HepG2 (cell line): ENCODE measurements around the gene DOCK9. TPM values are rescaled to one million over a fixed set of nuclear protein-coding genes. Genes with fewer than 3 reads are reported as not detected.
A peak's percentile ranks its signal among the peaks of the same experiment; 100 is the strongest.

ENCODE experiments used
- ATAC-seq: fragments of 200-7000 bp; cut with Tn5 transposase; 3 replicates; pipeline ENCODE4 v1.9.1; 2020; ENCODE audit warnings: mild to moderate bottlenecking, moderate library complexity
- BruUV-seq: library from RNA; stranded (reverse); fragments of 400-500 nt; replicated peaks from 2 replicates; lab custom pipeline; 2021; lab: Mats Ljungman, UMichigan
- CTCF ChIA-PET: fragments of 300-600 bp; formaldehyde crosslinking; extraction: SDS; loops from one replicate; lab custom pipeline; 2021; ENCODE audit warnings: low total read pairs, inconsistent platforms, low intra/inter-chr PET ratio; lab: Yijun Ruan, JAX
- POLR2A ChIA-PET: fragments of 350-600 bp; sonication (Branson Sonifier 250); formaldehyde crosslinking; loops from one replicate; lab custom pipeline; 2020; ENCODE audit warnings: antibody characterized with exemption, inconsistent platforms; lab: Yijun Ruan, JAX
- DNase-seq: peaks from one replicate; pipeline ENCODE4 v3.0.0-alpha.2; 2015; ENCODE audit warnings: low spot score
- FAIRE-seq: peaks from 3 replicates; lab custom pipeline; 2011; peaks lifted over from hg19 to GRCh38; lab: Jason Lieb, UNC
- H2AFZ ChIP-seq: one replicate; pipeline ENCODE4 v1.6.1; 2011; ENCODE audit warnings: low read length, inconsistent platforms
- H3K27ac ChIP-seq: fragments of 300-600 bp; 3 replicates; pipeline ENCODE4 v1.8.0; 2011; ENCODE audit warnings: mixed run types, mild to moderate bottlenecking, mixed read lengths, low read length, inconsistent platforms; ENCODE audit not compliant: insufficient read depth; ENCODE audit errors: extremely low read length
- H3K27me3 ChIP-seq, 2 experiments: fragments of 200-600 bp in 1 of 2; 2 replicates in 1 of 2; 3 replicates in 1 of 2; pipeline versions ENCODE4 v1.6.0 to v1.8.0; 2011; ENCODE audit warnings: low read length in 2 of 2, mild to moderate bottlenecking in 2 of 2, moderate library complexity in 2 of 2, inconsistent platforms in 1 of 2; ENCODE audit not compliant: insufficient read depth in 2 of 2, control insufficient read depth in 1 of 2
- H3K36me3 ChIP-seq, 2 experiments: fragments of 200-600 bp in 1 of 2; replicated peaks in 1 of 2; 2 replicates in 1 of 2; 3 replicates in 1 of 2; pipeline versions ENCODE4 v1.5.1 to v1.8.0; 2011; ENCODE audit warnings: low read length in 2 of 2, inconsistent platforms in 1 of 2; ENCODE audit not compliant: insufficient read depth in 2 of 2, control insufficient read depth in 1 of 2
- H3K4me1 ChIP-seq: 2 replicates; pipeline ENCODE4 v1.5.1; 2012; ENCODE audit warnings: low read length, inconsistent platforms; ENCODE audit not compliant: insufficient read depth
- H3K4me2 ChIP-seq: 2 replicates; pipeline ENCODE4 v1.6.0; 2011; ENCODE audit warnings: low read depth, low read length, inconsistent platforms
- H3K4me3 ChIP-seq, 3 experiments: fragments of 200-600 bp in 1 of 3; sonication (generic), shearing (Covaris generic) in 1 of 3; replicated peaks in 1 of 3; 2 replicates each; pipeline ENCODE4 v1.5.1; 2011 to 2016; ENCODE audit warnings: low read length in 3 of 3, inconsistent platforms in 2 of 3, low read depth in 2 of 3, mild to moderate bottlenecking in 2 of 3, control low read depth in 1 of 3, mixed read lengths in 1 of 3; ENCODE audit not compliant: insufficient read depth in 1 of 3
- H3K79me2 ChIP-seq: one replicate; pipeline ENCODE4 v1.6.1; 2011; ENCODE audit warnings: low read length, inconsistent platforms; ENCODE audit not compliant: insufficient read depth
- H3K9ac ChIP-seq: 2 replicates; pipeline ENCODE4 v1.6.0; 2011; ENCODE audit warnings: mild to moderate bottlenecking, low read depth, low read length, inconsistent platforms; ENCODE audit not compliant: insufficient read depth
- H3K9me3 ChIP-seq: 2 replicates; pipeline ENCODE4 v1.5.1; 2012; ENCODE audit warnings: mild to moderate bottlenecking, low read length
- H4K20me1 ChIP-seq: 2 replicates; pipeline ENCODE4 v1.6.0; 2011; ENCODE audit warnings: inconsistent platforms, mild to moderate bottlenecking, low read length, moderate library complexity; ENCODE audit not compliant: insufficient read depth
- MEIS1 ChIP-seq: sonication (generic); formaldehyde crosslinking; IDR thresholded peaks from 2 replicates; pipeline ENCODE4 v1.9.0; 2021; ENCODE audit warnings: mild to moderate bottlenecking, missing genetic modification reagents, moderate library complexity, borderline replicate concordance
- NFE2L1 ChIP-seq: sonication (generic); formaldehyde crosslinking; IDR thresholded peaks from 2 replicates; pipeline ENCODE4 v1.4.0; 2020; ENCODE audit warnings: missing genetic modification reagents, mild to moderate bottlenecking, borderline replicate concordance
- POLR2AphosphoS5 ChIP-seq: IDR thresholded peaks from 2 replicates; pipeline ENCODE4 v1.6.1; 2012; ENCODE audit warnings: low read depth, low read length
- XRCC5 ChIP-seq: fragments of 200-400 bp; formaldehyde crosslinking; optimal IDR thresholded peaks from 2 replicates; pipeline ENCODE3; 2017; ENCODE audit warnings: mild to moderate bottlenecking, low read length
- YY1 ChIP-seq: IDR thresholded peaks from 2 replicates; pipeline ENCODE4 v1.6.1; 2011; ENCODE audit warnings: low read length, low read depth, moderate library complexity, mild to moderate bottlenecking; ENCODE audit not compliant: insufficient read depth, insufficient replicate concordance
- ZBTB8A ChIP-seq: sonication (generic); formaldehyde crosslinking; IDR thresholded peaks from 2 replicates; pipeline ENCODE4 v1.4.0; 2020; ENCODE audit warnings: mild to moderate bottlenecking, low read depth, missing genetic modification reagents, borderline replicate concordance
- ZNF143 ChIP-seq: sonication (generic); formaldehyde crosslinking; IDR thresholded peaks from 2 replicates; pipeline ENCODE4 v1.4.0; 2020; ENCODE audit warnings: missing genetic modification reagents
- ZNF230 ChIP-seq: sonication (generic); formaldehyde crosslinking; IDR thresholded peaks from 2 replicates; pipeline ENCODE4 v1.4.0; 2020; ENCODE audit warnings: mild to moderate bottlenecking, missing genetic modification reagents
- ZNF30 ChIP-seq: sonication (generic); formaldehyde crosslinking; IDR thresholded peaks from 2 replicates; pipeline ENCODE4 v1.5.0; 2020; ENCODE audit warnings: mild to moderate bottlenecking, missing genetic modification reagents
- ZNF335 ChIP-seq: sonication (generic); formaldehyde crosslinking; IDR thresholded peaks from 2 replicates; pipeline ENCODE4 v1.4.0; 2020; ENCODE audit warnings: missing genetic modification reagents
- ZNF343 ChIP-seq: sonication (generic); formaldehyde crosslinking; IDR thresholded peaks from 2 replicates; pipeline ENCODE4 v1.4.0; 2020; ENCODE audit warnings: mild to moderate bottlenecking, missing genetic modification reagents
- ZNF430 ChIP-seq: sonication (generic); formaldehyde crosslinking; IDR thresholded peaks from 2 replicates; pipeline ENCODE4 v1.9.0; 2021; ENCODE audit warnings: mild to moderate bottlenecking, missing genetic modification reagents
- ZNF670 ChIP-seq: sonication (generic); formaldehyde crosslinking; IDR thresholded peaks from 2 replicates; pipeline ENCODE4 v1.8.0; 2022; ENCODE audit warnings: mild to moderate bottlenecking, missing genetic modification reagents, borderline replicate concordance
- ZNF75D ChIP-seq: sonication (generic); formaldehyde crosslinking; IDR thresholded peaks from 2 replicates; pipeline ENCODE4 v1.8.1; 2023; ENCODE audit warnings: missing genetic modification reagents, mild to moderate bottlenecking, borderline replicate concordance
- ZNF816 ChIP-seq: sonication (generic); formaldehyde crosslinking; IDR thresholded peaks from 2 replicates; pipeline ENCODE4 v1.8.0; 2022; ENCODE audit warnings: missing genetic modification reagents, mild to moderate bottlenecking, borderline replicate concordance
- WGBS: methylation state at CpG from one replicate; pipeline ENCODE4 v1.1.6; 2017; ENCODE audit warnings: low lambda C conversion rate; 5-methylcytosine and 5-hydroxymethylcytosine counted together
- in situ Hi-C: cut with HindIII; loops from 2 replicates; pipeline ENCODE4 v1.10.0; 2017; ENCODE audit warnings: low pct_unique_long_range_greater_than_20kb; ENCODE audit not compliant: extremely low pct_ligation_motif_present
- intact Hi-C: fragments of 100-400 bp; cut with micrococcal nuclease; formaldehyde crosslinking; loops from one replicate; pipeline ENCODE4 v1.10.0; 2022; ENCODE audit not compliant: unreplicated experiment
- polyA plus RNA-seq, 8 experiments: library from polyadenylated mRNA; depleted of rRNA in 3 of 8; stranded (reverse) in 7 of 8; unstranded in 1 of 8; fragments of >200 nt; fragmentation: Illumina TruSeq in 4 of 8; extraction: Trizol in 4 of 8; gene quantifications; 2 replicates each; pipeline versions ENCODE4 v1.2.1 to v1.2.3, GENCODE V29; 2011 to 2016; ENCODE audit warnings: low read depth in 4 of 8, missing spikeins in 1 of 8, mixed read lengths in 1 of 8; ENCODE audit not compliant: insufficient read depth in 1 of 8
- total RNA-seq, 5 experiments: library from RNA; depleted of rRNA; stranded (reverse); fragments of >200 nt; fragmentation: Illumina TruSeq; extraction: Trizol; gene quantifications; 2 replicates each; pipeline ENCODE4 v1.2.3, GENCODE V29; 2016; ENCODE audit warnings: low read depth in 1 of 5
- TF ChIP-seq, protein P1 (sequence below): sonication (generic); formaldehyde crosslinking; IDR thresholded peaks from 2 replicates; pipeline ENCODE4 v1.8.1; 2023; ENCODE audit warnings: mild to moderate bottlenecking, missing genetic modification reagents
- TF ChIP-seq, protein P2 (sequence below): IDR thresholded peaks from 2 replicates; pipeline ENCODE4 v1.6.1; 2016; ENCODE audit warnings: low read depth, borderline replicate concordance
- TF ChIP-seq, protein P3 (sequence below): sonication (generic); formaldehyde crosslinking; IDR thresholded peaks from 2 replicates; pipeline ENCODE4 v1.5.0; 2020; ENCODE audit warnings: missing genetic modification reagents
- TF ChIP-seq, protein P4 (sequence below): sonication (generic); formaldehyde crosslinking; IDR thresholded peaks from 2 replicates; pipeline ENCODE4 v1.5.1; 2020; ENCODE audit warnings: missing genetic modification reagents, mild to moderate bottlenecking, borderline replicate concordance
- TF ChIP-seq, protein P5 (sequence below): sonication (generic); formaldehyde crosslinking; conservative IDR thresholded peaks from 2 replicates; pipeline ENCODE4 v1.8.0; 2022; ENCODE audit warnings: mild to moderate bottlenecking, moderate library complexity, missing genetic modification reagents

DOCK9 gene
- total and polyA plus RNA-seq, 2 of the 13 experiments (the other 11 are each of a cell fraction or from before 2014, with no cell fraction given) = 0.44 to 0.97 TPM

GRCh38 chr13:98822225-98822606, 155.6 kb downstream of the DOCK9 start:
- H4K20me1 ChIP-seq = no peaks in the 10 kb centered on the region
- H2AFZ ChIP-seq = no peak overlapping the region
- in situ Hi-C loops (no loop called here), intact Hi-C loops (no loop called here)
- DNase-seq (no peak), FAIRE-seq (no peak), ATAC-seq (peak; percentile 61)
- H3K27ac ChIP-seq = no peak overlapping the region
- TF ChIP-seq ZNF816 (CRISPR knock-in tag) (no peak), POLR2AphosphoS5 (no peak), ZBTB8A (CRISPR knock-in tag) (no peak), ZNF30 (CRISPR knock-in tag) (no peak), ZNF343 (no peak), XRCC5 (no peak), NFE2L1 (no peak), ZNF230 (CRISPR knock-in tag) (no peak), MEIS1 (CRISPR knock-in tag) (no peak), ZNF430 (CRISPR knock-in tag) (no peak), ZNF143 (CRISPR knock-in tag) (no peak), ZNF670 (CRISPR knock-in tag) (no peak), YY1 (no peak), ZNF335 (CRISPR knock-in tag) (no peak), ZNF75D (CRISPR knock-in tag) (no peak)
- TF ChIP-seq, protein P1, sequence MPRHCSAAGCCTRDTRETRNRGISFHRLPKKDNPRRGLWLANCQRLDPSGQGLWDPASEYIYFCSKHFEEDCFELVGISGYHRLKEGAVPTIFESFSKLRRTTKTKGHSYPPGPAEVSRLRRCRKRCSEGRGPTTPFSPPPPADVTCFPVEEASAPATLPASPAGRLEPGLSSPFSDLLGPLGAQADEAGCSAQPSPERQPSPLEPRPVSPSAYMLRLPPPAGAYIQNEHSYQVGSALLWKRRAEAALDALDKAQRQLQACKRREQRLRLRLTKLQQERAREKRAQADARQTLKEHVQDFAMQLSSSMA (CRISPR knock-in tag) = no peak
- TF ChIP-seq, protein P2, sequence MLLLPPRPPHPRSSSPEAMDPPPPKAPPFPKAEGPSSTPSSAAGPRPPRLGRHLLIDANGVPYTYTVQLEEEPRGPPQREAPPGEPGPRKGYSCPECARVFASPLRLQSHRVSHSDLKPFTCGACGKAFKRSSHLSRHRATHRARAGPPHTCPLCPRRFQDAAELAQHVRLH (CRISPR knock-in tag) = no peak
- TF ChIP-seq, protein P3, sequence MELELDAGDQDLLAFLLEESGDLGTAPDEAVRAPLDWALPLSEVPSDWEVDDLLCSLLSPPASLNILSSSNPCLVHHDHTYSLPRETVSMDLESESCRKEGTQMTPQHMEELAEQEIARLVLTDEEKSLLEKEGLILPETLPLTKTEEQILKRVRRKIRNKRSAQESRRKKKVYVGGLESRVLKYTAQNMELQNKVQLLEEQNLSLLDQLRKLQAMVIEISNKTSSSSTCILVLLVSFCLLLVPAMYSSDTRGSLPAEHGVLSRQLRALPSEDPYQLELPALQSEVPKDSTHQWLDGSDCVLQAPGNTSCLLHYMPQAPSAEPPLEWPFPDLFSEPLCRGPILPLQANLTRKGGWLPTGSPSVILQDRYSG (CRISPR knock-in tag) = no peak
- TF ChIP-seq, protein P4, sequence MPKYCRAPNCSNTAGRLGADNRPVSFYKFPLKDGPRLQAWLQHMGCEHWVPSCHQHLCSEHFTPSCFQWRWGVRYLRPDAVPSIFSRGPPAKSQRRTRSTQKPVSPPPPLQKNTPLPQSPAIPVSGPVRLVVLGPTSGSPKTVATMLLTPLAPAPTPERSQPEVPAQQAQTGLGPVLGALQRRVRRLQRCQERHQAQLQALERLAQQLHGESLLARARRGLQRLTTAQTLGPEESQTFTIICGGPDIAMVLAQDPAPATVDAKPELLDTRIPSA (CRISPR knock-in tag) = no peak
- TF ChIP-seq, protein P5, sequence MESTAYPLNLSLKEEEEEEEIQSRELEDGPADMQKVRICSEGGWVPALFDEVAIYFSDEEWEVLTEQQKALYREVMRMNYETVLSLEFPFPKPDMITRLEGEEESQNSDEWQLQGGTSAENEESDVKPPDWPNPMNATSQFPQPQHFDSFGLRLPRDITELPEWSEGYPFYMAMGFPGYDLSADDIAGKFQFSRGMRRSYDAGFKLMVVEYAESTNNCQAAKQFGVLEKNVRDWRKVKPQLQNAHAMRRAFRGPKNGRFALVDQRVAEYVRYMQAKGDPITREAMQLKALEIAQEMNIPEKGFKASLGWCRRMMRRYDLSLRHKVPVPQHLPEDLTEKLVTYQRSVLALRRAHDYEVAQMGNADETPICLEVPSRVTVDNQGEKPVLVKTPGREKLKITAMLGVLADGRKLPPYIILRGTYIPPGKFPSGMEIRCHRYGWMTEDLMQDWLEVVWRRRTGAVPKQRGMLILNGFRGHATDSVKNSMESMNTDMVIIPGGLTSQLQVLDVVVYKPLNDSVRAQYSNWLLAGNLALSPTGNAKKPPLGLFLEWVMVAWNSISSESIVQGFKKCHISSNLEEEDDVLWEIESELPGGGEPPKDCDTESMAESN (CRISPR knock-in tag) = no peak
- POLR2A ChIA-PET = no interaction called here
- peaks cover 27% of the 10 kb centered on the region for H3K4me1 ChIP-seq
- no peaks in the 10 kb centered on the region for H3K27me3 ChIP-seq
- H3K79me2 ChIP-seq = no peaks in the 10 kb centered on the region
- H3K9ac ChIP-seq = no peak overlapping the region
- no peaks in the 10 kb centered on the region for H3K36me3 ChIP-seq
- no peaks in the 10 kb centered on the region for H3K9me3 ChIP-seq
- WGBS = 35% methylated on average over 3 of the region's 3 CpGs
- H3K4me3 ChIP-seq = no peak overlapping the region
- H3K4me2 ChIP-seq = peak overlapping the region; percentile 59
- CTCF ChIA-PET = no interaction called here
- no TSS peak for BruUV-seq
